ENCODE measurements around the gene CLIC4.
A peak's percentile ranks its signal among the peaks of the same experiment; 100 is the strongest.
"Not testable (repeated sequence)": the region's sequence is repeated elsewhere in the genome, so short reads cannot be mapped to it uniquely, and the experiment has no call there.

The CLIC4 gene

DNA sequence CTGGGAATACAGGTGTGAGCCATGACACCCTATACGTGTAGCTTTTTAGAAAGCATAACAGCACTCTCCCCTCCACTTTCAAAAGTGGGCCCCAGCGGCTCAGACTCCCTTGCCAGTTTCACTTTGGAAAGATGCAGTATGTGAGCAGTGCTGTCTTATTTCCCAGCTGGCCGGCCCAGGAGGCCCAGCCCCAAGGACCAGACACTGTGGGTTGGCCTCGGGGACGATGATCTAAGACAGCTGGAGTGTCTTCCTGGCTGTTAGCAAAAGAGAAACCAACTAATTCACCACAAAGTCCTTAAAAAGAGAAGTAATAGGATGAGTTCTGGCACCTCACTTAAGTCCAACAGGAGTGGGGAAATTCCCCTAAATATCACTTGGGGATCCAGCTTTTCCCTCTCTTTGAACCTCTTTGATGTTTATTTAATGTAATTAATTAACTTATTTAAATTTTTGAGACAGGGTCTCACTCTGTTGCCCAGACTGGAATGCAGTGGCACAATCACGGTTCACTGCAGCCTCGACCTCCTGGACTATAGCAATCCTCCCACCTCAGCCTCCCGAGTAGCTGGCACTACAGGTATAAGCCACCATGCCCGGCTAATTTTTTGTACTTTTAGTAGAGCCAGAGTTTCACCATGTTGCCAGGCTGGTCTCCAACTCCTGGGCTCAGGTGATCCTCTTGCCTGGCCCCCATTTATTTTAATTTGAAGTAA, 17.6 kb upstream of the CLIC4 start:
- peak; percentile 87 for ATAC-seq (ENCODE audit: insufficient read depth, low read depth)
- peak; percentile 70 for DNase-seq

DNA sequence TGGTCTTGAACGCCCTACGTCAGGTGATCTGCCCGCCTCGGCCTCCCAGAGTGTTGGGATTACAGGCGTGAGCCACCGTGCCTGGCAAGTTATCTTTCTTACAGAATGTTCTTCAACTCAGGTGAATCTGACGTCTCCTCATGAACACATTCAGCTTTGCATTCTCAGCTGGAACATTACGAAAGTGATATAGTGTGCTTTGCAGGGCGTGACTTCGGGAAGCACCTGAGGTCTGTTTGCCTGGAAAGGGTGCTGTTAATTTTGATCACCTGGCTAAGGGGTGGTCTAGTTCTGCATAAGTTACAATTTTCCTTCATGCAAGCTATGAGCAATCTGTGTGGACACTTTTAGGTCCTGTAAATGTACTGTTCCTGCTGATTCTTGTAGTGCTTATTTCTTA, 16.3 kb upstream of the CLIC4 start:
- Histone ChIP-seq H3K4me1 (ENCODE audit: insufficient read depth, low read length) (peaks cover 11% of the 10 kb centered on the region), H3K9ac (ENCODE audit: low read depth, low read length) (no peak overlapping the region), H3K27ac (ENCODE audit: low read length) (no peak overlapping the region), H4K20me1 (ENCODE audit: insufficient read depth, low read length) (no peaks in the 10 kb centered on the region), H3K4me3 (ENCODE audit: low read depth in 1 of 2, low read length in 2 of 2) (no peak overlapping the region), H3K36me3 (ENCODE audit: insufficient read depth, low read length) (no peaks in the 10 kb centered on the region), H3K4me2 (ENCODE audit: insufficient read depth, low read length) (no peak overlapping the region), H3K79me2 (ENCODE audit: insufficient read depth, low read length) (no peaks in the 10 kb centered on the region), H3K9me3 (ENCODE audit: insufficient read depth, low read length, severe bottlenecking) (no peaks in the 10 kb centered on the region), H3K27me3 (ENCODE audit: insufficient read depth, low read length, poor library complexity) (no peaks in the 10 kb centered on the region), H2AFZ (ENCODE audit: low read depth, low read length) (no peak overlapping the region)
- TF ChIP-seq, protein P1, sequence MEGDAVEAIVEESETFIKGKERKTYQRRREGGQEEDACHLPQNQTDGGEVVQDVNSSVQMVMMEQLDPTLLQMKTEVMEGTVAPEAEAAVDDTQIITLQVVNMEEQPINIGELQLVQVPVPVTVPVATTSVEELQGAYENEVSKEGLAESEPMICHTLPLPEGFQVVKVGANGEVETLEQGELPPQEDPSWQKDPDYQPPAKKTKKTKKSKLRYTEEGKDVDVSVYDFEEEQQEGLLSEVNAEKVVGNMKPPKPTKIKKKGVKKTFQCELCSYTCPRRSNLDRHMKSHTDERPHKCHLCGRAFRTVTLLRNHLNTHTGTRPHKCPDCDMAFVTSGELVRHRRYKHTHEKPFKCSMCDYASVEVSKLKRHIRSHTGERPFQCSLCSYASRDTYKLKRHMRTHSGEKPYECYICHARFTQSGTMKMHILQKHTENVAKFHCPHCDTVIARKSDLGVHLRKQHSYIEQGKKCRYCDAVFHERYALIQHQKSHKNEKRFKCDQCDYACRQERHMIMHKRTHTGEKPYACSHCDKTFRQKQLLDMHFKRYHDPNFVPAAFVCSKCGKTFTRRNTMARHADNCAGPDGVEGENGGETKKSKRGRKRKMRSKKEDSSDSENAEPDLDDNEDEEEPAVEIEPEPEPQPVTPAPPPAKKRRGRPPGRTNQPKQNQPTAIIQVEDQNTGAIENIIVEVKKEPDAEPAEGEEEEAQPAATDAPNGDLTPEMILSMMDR (IDR thresholded peaks at IDR 0.05; ENCODE audit: borderline replicate concordance, extremely low read depth, low read length, poor library complexity, severe bottlenecking) = no peak
- no peak for TF ChIP-seq EZH2 (IDR thresholded peaks at IDR 0.05; ENCODE audit: borderline replicate concordance, low read depth, low read length, severe bottlenecking)
- ATAC-seq (ENCODE audit: insufficient read depth, low read depth) = no peak
- DNase-seq = no peak

More for the DNA sequence above, 17.6 kb upstream of the CLIC4 start:
- H3K9ac ChIP-seq (ENCODE audit: low read depth, low read length) = no peak overlapping the region
- H3K9me3 ChIP-seq (ENCODE audit: insufficient read depth, low read length, severe bottlenecking) = no peaks in the 10 kb centered on the region
- peak overlapping the region; percentile 34; the same call in 1 of the 2 replicates for H3K4me2 ChIP-seq (ENCODE audit: insufficient read depth, low read length)
- H3K27ac ChIP-seq (ENCODE audit: low read length) = no peak overlapping the region
- peaks cover 15% of the 10 kb centered on the region for H3K4me1 ChIP-seq (ENCODE audit: insufficient read depth, low read length)
- no peaks in the 10 kb centered on the region for H4K20me1 ChIP-seq (ENCODE audit: insufficient read depth, low read length)
- H3K36me3 ChIP-seq (ENCODE audit: insufficient read depth, low read length) = no peaks in the 10 kb centered on the region
- TF ChIP-seq, protein P1 (IDR thresholded peaks at IDR 0.05; ENCODE audit: borderline replicate concordance, extremely low read depth, low read length, poor library complexity, severe bottlenecking) = no peak
- TF ChIP-seq EZH2 (IDR thresholded peaks at IDR 0.05; ENCODE audit: borderline replicate concordance, low read depth, low read length, severe bottlenecking) = no peak
- H3K79me2 ChIP-seq (ENCODE audit: insufficient read depth, low read length) = no peaks in the 10 kb centered on the region
- no peaks in the 10 kb centered on the region for H3K27me3 ChIP-seq (ENCODE audit: insufficient read depth, low read length, poor library complexity)
- no peak overlapping the region for H3K4me3 ChIP-seq (ENCODE audit: low read depth in 1 of 2, low read length in 2 of 2)
- H2AFZ ChIP-seq (ENCODE audit: low read depth, low read length) = no peak overlapping the region

DNA sequence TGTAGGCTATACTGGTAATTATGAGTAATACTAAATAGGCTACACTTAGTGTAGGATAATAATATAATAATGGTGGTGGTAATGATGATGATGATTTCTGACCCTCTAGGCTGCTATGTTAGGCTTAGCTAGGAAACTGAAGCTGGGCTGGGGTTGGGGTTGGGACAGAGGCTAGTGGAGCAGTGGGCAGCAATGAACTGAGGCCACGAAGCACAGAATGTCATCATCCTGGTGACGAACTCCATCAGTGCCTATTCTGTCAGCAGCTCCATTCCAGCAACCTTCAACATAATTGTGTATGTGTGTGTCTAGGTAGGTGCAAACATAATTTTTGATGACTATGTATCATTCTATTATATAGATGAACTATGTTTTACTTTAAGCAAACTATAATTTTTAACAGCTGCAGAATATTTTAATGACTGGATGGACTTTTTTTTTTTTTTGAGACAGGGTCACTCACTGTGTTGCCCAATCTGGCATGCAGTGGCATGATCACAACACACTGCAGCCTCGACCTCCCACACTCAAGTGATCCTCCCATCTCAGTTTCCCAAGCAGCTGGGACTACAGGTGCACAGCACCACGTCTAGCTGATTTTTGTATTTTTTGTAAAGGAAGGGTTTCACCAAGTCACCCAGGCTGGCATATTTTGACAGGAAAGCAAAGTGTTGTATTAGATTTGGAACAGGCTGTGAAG, 12.9 kb upstream of the CLIC4 start:
- no peak for DNase-seq
- Histone ChIP-seq H2AFZ (ENCODE audit: low read depth, low read length) (no peak overlapping the region), H3K9me3 (ENCODE audit: insufficient read depth, low read length, severe bottlenecking) (no peaks in the 10 kb centered on the region), H3K27me3 (ENCODE audit: insufficient read depth, low read length, poor library complexity) (no peaks in the 10 kb centered on the region), H3K4me3 (ENCODE audit: low read depth in 1 of 2, low read length in 2 of 2) (no peak overlapping the region), H4K20me1 (ENCODE audit: insufficient read depth, low read length) (no peaks in the 10 kb centered on the region), H3K4me2 (ENCODE audit: insufficient read depth, low read length) (no peak overlapping the region), H3K27ac (ENCODE audit: low read length) (no peak overlapping the region), H3K36me3 (ENCODE audit: insufficient read depth, low read length) (no peaks in the 10 kb centered on the region), H3K4me1 (ENCODE audit: insufficient read depth, low read length) (peaks cover 7% of the 10 kb centered on the region), H3K79me2 (ENCODE audit: insufficient read depth, low read length) (no peaks in the 10 kb centered on the region), H3K9ac (ENCODE audit: low read depth, low read length) (no peak overlapping the region)
- ATAC-seq (ENCODE audit: insufficient read depth, low read depth) = no peak
- TF ChIP-seq, protein P1 (IDR thresholded peaks at IDR 0.05; ENCODE audit: borderline replicate concordance, extremely low read depth, low read length, poor library complexity, severe bottlenecking) = no peak
- TF ChIP-seq EZH2 (IDR thresholded peaks at IDR 0.05; ENCODE audit: borderline replicate concordance, low read depth, low read length, severe bottlenecking) = no peak

- not testable (repeated sequence) for ATAC-seq (ENCODE audit: insufficient read depth, low read depth); H3K4me3 ChIP-seq (ENCODE audit: low read depth in 1 of 2, low read length in 2 of 2); H3K27ac ChIP-seq (ENCODE audit: low read length); H2AFZ ChIP-seq (ENCODE audit: low read depth, low read length); H4K20me1 ChIP-seq (ENCODE audit: insufficient read depth, low read length); DNase-seq; H3K27me3 ChIP-seq (ENCODE audit: insufficient read depth, low read length, poor library complexity); H3K9me3 ChIP-seq (ENCODE audit: insufficient read depth, low read length, severe bottlenecking); H3K9ac ChIP-seq (ENCODE audit: low read depth, low read length); H3K36me3 ChIP-seq (ENCODE audit: insufficient read depth, low read length); H3K4me1 ChIP-seq (ENCODE audit: insufficient read depth, low read length); H3K79me2 ChIP-seq (ENCODE audit: insufficient read depth, low read length); H3K4me2 ChIP-seq (ENCODE audit: insufficient read depth, low read length)
These were observed 11.9 kb upstream of the CLIC4 start for GRCh38 chr1:24733342-24733741.
